IMR-90 (cell line): Measurements from ENCODE around the gene GPR153. TPM values are rescaled to one million over a fixed set of nuclear protein-coding genes. Genes with fewer than 3 reads are reported as not detected.
A peak's percentile ranks its signal among the peaks of the same experiment; 100 is the strongest.

ENCODE experiments used
- ATAC-seq: fragments of 200-7000 bp; cut with Tn5 transposase; 2 replicates; pipeline ENCODE4 v1.9.1; 2020; ENCODE audit warnings: low read depth, mild to moderate bottlenecking, moderate library complexity
- BruUV-seq: library from RNA; stranded (reverse); fragments of 400-500 nt; replicated peaks from 2 replicates; lab custom pipeline; 2021; lab: Mats Ljungman, UMichigan
- CTCF ChIA-PET: fragments of 300-600 bp; formaldehyde crosslinking; extraction: SDS; loops from one replicate; lab custom pipeline; 2021; ENCODE audit warnings: antibody characterized with exemption; lab: Yijun Ruan, JAX
- POLR2A ChIA-PET: fragments of 300-600 bp; sonication (Branson Sonifier 250); formaldehyde crosslinking; loops from one replicate; lab custom pipeline; 2022; ENCODE audit warnings: antibody characterized with exemption; ENCODE audit not compliant: unreplicated experiment; lab: Charles Lee
- DNase-seq: peaks from one replicate; pipeline ENCODE4 v3.0.0; 2013
- H2AFZ ChIP-seq: replicated peaks from 2 replicates; pipeline ENCODE3; 2013; ENCODE audit warnings: low read length, mild to moderate bottlenecking; ENCODE audit not compliant: poor library complexity
- H2AK5ac ChIP-seq: 2 replicates; pipeline ENCODE4 v1.6.1; 2013; ENCODE audit warnings: low read depth, low read length, inconsistent platforms
- H2AK9ac ChIP-seq: replicated peaks from 2 replicates; pipeline ENCODE3; 2013; ENCODE audit warnings: mild to moderate bottlenecking, low read depth, low read length, moderate library complexity; ENCODE audit not compliant: poor library complexity
- H2BK120ac ChIP-seq: 2 replicates; pipeline ENCODE4 v1.6.1; 2013; ENCODE audit warnings: low read depth, low read length, inconsistent platforms
- H2BK15ac ChIP-seq: 3 replicates; pipeline ENCODE4 v1.6.1; 2013; ENCODE audit warnings: low read depth, low read length, inconsistent platforms
- H2BK20ac ChIP-seq: 2 replicates; pipeline ENCODE4 v1.6.1; 2013; ENCODE audit warnings: low read depth, mild to moderate bottlenecking, inconsistent platforms, low read length, moderate library complexity
- H2BK5ac ChIP-seq: 2 replicates; pipeline ENCODE4 v1.6.1; 2013; ENCODE audit warnings: mild to moderate bottlenecking, low read depth, low read length, inconsistent platforms; ENCODE audit not compliant: poor library complexity, severe bottlenecking
- H3K14ac ChIP-seq: replicated peaks from 2 replicates; pipeline ENCODE4 v1.6.1; 2013; ENCODE audit warnings: low read depth, low read length, inconsistent platforms
- H3K18ac ChIP-seq: 2 replicates; pipeline ENCODE4 v1.6.1; 2013; ENCODE audit warnings: low read depth, low read length, control low read depth
- H3K23ac ChIP-seq: 2 replicates; pipeline ENCODE4 v1.6.1; 2013; ENCODE audit warnings: low read depth, low read length, inconsistent platforms
- H3K27ac ChIP-seq: 2 replicates; pipeline ENCODE4 v1.5.1; 2013; ENCODE audit warnings: mild to moderate bottlenecking, control low read depth, low read length; ENCODE audit not compliant: insufficient read depth
- H3K27me3 ChIP-seq: 2 replicates; pipeline ENCODE4 v1.6.1; 2013; ENCODE audit warnings: low read length; ENCODE audit not compliant: control insufficient read depth, insufficient read depth
- H3K36me3 ChIP-seq: 2 replicates; pipeline ENCODE4 v1.6.1; 2013; ENCODE audit warnings: low read length, mixed read lengths; ENCODE audit not compliant: control insufficient read depth, insufficient read depth
- H3K4ac ChIP-seq: 2 replicates; pipeline ENCODE4 v1.6.1; 2013; ENCODE audit warnings: low read depth, low read length, inconsistent platforms
- H3K4me1 ChIP-seq: 2 replicates; pipeline ENCODE4 v1.6.1; 2013; ENCODE audit warnings: low read length, mixed read lengths; ENCODE audit not compliant: control insufficient read depth, insufficient read depth
- H3K4me2 ChIP-seq: 2 replicates; pipeline ENCODE4 v1.6.1; 2013; ENCODE audit warnings: low read depth, mild to moderate bottlenecking, control low read depth, low read length, moderate library complexity
- H3K4me3 ChIP-seq: 2 replicates; pipeline ENCODE4 v1.5.1; 2013; ENCODE audit warnings: low read depth, mild to moderate bottlenecking, control low read depth, low read length, moderate library complexity; ENCODE audit not compliant: insufficient read depth
- H3K56ac ChIP-seq: 2 replicates; pipeline ENCODE4 v1.6.1; 2013; ENCODE audit warnings: low read length, inconsistent platforms; ENCODE audit not compliant: insufficient read depth; ENCODE audit errors: extremely low read depth
- H3K79me1 ChIP-seq, 2 experiments: 2 replicates each; pipeline ENCODE4 v1.6.1; 2013; ENCODE audit warnings: low read length in 2 of 2, inconsistent platforms in 1 of 2, low read depth in 1 of 2
- H3K9ac ChIP-seq: 2 replicates; pipeline ENCODE4 v1.6.1; 2013; ENCODE audit warnings: low read depth, low read length, control low read depth
- H3K9me1 ChIP-seq: 2 replicates; pipeline ENCODE4 v1.6.1; 2013; ENCODE audit warnings: low read length, inconsistent platforms; ENCODE audit not compliant: insufficient read depth
- H3K9me3 ChIP-seq: 2 replicates; pipeline ENCODE4 v1.6.1; 2013; ENCODE audit warnings: low read length; ENCODE audit not compliant: control insufficient read depth, insufficient read depth
- H4K20me1 ChIP-seq: 2 replicates; pipeline ENCODE4 v1.6.1; 2013; ENCODE audit warnings: low read length, inconsistent platforms; ENCODE audit not compliant: insufficient read depth
- H4K5ac ChIP-seq: 2 replicates; pipeline ENCODE4 v1.6.1; 2013; ENCODE audit warnings: mild to moderate bottlenecking, low read depth, low read length, control low read depth
- H4K8ac ChIP-seq, 2 experiments: 2 replicates each; pipeline ENCODE4 v1.6.1; 2013; ENCODE audit warnings: low read depth in 2 of 2, low read length in 2 of 2, control low read depth in 1 of 2, inconsistent platforms in 1 of 2
- H4K91ac ChIP-seq: 2 replicates; pipeline ENCODE4 v1.6.1; 2013; ENCODE audit warnings: low read depth, low read length, inconsistent platforms; ENCODE audit not compliant: insufficient read depth
- BHLHE40 ChIP-seq: fragments of 150-350 bp; IDR thresholded peaks from 2 replicates; pipeline ENCODE4 v1.6.1; 2016; ENCODE audit warnings: mild to moderate bottlenecking, low read depth, low read length
- CEBPB ChIP-seq: IDR thresholded peaks from 2 replicates; pipeline ENCODE4 v1.6.1; 2012; ENCODE audit warnings: low read depth, low read length, improper control_type of control experiment
- ELK1 ChIP-seq: fragments of 150-350 bp; IDR thresholded peaks from 2 replicates; pipeline ENCODE4 v1.6.1; 2016; ENCODE audit warnings: low read depth, mild to moderate bottlenecking, low read length, moderate library complexity, borderline replicate concordance
- MAZ ChIP-seq: IDR thresholded peaks from 2 replicates; pipeline ENCODE4 v1.6.1; 2012; ENCODE audit warnings: low read depth, mild to moderate bottlenecking, low read length, improper control_type of control experiment, moderate library complexity, borderline replicate concordance
- MXI1 ChIP-seq: IDR thresholded peaks from 2 replicates; pipeline ENCODE4 v1.6.1; 2012; ENCODE audit warnings: low read depth, mild to moderate bottlenecking, low read length, moderate library complexity, borderline replicate concordance
- NFE2L2 ChIP-seq: fragments of 150-350 bp; IDR thresholded peaks from 2 replicates; pipeline ENCODE4 v1.6.1; 2016; ENCODE audit warnings: low read depth, mild to moderate bottlenecking, low read length
- RAD21 ChIP-seq: IDR thresholded peaks from 2 replicates; pipeline ENCODE4 v1.6.1; 2012; ENCODE audit warnings: low read length, improper control_type of control experiment
- RCOR1 ChIP-seq: IDR thresholded peaks from 2 replicates; pipeline ENCODE4 v1.6.1; 2012; ENCODE audit warnings: mild to moderate bottlenecking, low read length, improper control_type of control experiment; ENCODE audit not compliant: insufficient replicate concordance
- RFX5 ChIP-seq: IDR thresholded peaks from 2 replicates; pipeline ENCODE4 v1.8.0; 2012; ENCODE audit warnings: low read depth, mild to moderate bottlenecking, low read length, moderate library complexity
- WGBS, 2 experiments: methylation state at CpG; one replicate each; pipeline versions ENCODE4 v1.1.5 to v1.1.7; 2013; ENCODE audit warnings: missing lambda C conversion rate in 2 of 2; ENCODE audit not compliant: insufficient read length in 1 of 2; ENCODE audit errors: extremely low coverage in 2 of 2; 5-methylcytosine and 5-hydroxymethylcytosine counted together
- dilution Hi-C: fragments of 300-500 bp; cut with HindIII; formaldehyde crosslinking; loops from one replicate; pipeline ENCODE4 v1.14.3; 2018; ENCODE audit warnings: low sequenced_read_pairs; ENCODE audit not compliant: unreplicated experiment
- in situ Hi-C: fragments of 300-500 bp; cut with MboI; formaldehyde crosslinking; loops from 3 replicates; pipeline ENCODE4 v1.14.3; 2019; ENCODE audit warnings: low sequenced_read_pairs, inconsistent platforms, mixed read lengths
- intact Hi-C: fragments of 100-400 bp; cut with micrococcal nuclease; formaldehyde crosslinking; loops from 2 replicates; pipeline ENCODE4 v1.10.0; 2022
- polyA plus RNA-seq, 3 experiments: library from polyadenylated mRNA; depleted of rRNA; stranded (reverse); fragments of >200 nt; gene quantifications; 2 replicates each; pipeline ENCODE4 v1.2.3, GENCODE V29; 2012; ENCODE audit warnings: low replicate concordance in 1 of 3
- total RNA-seq: library from RNA; depleted of rRNA; stranded (reverse); fragments of >200 nt; gene quantifications from 2 replicates; pipeline ENCODE4 v1.2.3, GENCODE V29; 2012
- TF ChIP-seq, protein P1 (sequence below): conservative IDR thresholded peaks from 2 replicates; pipeline ENCODE4 v1.5.1; 2012; ENCODE audit warnings: mild to moderate bottlenecking, low read depth, low read length, improper control_type of control experiment

GPR153 gene
- total and polyA plus RNA-seq, 2 of the 4 experiments (the other 2 are of a cell fraction): 1.8 to 5.2 TPM

DNA sequence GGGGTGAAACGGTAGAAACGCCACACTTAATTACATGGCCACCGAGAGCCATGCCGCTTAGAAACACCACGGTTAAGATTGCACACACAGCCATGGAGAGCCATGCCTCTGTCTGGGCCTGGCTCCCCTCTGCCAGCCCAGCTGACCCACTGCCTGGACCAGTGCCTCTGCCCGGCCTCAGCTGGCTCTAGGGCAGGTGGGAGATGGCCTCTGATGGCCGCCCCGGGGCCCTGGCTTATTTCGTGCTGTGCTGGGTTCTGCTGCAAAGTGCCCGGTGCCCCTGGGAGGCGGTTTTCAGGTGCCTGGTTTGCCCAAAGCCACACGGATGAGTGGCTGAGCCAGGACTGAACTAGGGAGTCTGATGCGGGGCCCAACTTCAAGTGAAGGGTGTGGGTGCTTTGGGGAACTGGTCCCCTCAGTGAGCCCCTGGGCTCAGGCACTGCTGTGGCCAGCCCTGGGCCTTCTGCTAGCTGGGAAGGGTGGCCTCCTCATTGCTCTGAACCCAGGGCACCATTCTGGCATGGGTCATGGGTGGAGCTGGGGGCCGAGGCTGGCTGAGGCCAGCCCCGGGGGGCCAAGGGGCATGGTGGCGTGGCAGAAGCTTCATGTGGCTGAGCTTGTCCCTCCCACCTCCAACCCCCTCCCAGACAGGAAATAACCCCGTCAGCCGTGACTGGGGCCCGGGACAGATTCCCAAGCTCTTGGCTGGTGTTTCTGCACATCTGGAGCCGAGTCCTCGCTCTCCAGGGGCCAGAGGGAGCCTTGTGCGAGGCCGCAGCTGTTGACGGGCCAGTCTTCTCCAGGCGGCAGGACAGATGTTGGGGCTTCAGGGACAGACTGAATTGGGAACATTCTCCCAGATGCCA, 1.9 kb upstream of the GPR153 start (continued):
- TF ChIP-seq, protein P1, sequence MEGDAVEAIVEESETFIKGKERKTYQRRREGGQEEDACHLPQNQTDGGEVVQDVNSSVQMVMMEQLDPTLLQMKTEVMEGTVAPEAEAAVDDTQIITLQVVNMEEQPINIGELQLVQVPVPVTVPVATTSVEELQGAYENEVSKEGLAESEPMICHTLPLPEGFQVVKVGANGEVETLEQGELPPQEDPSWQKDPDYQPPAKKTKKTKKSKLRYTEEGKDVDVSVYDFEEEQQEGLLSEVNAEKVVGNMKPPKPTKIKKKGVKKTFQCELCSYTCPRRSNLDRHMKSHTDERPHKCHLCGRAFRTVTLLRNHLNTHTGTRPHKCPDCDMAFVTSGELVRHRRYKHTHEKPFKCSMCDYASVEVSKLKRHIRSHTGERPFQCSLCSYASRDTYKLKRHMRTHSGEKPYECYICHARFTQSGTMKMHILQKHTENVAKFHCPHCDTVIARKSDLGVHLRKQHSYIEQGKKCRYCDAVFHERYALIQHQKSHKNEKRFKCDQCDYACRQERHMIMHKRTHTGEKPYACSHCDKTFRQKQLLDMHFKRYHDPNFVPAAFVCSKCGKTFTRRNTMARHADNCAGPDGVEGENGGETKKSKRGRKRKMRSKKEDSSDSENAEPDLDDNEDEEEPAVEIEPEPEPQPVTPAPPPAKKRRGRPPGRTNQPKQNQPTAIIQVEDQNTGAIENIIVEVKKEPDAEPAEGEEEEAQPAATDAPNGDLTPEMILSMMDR: no peak

GRCh38 chr1:6261615-6261995, 707 bp upstream of the GPR153 start:
- Histone ChIP-seq H2BK5ac (no peak overlapping the region), H3K36me3 (no peaks in the 10 kb centered on the region), H3K23ac (no peak overlapping the region), H2AK9ac (peak overlapping the region; percentile 13), H3K4me3 (no peak overlapping the region; the same call in 1 of the 2 replicates), H4K8ac (no peak overlapping the region), H3K27me3 (no peaks in the 10 kb centered on the region), H4K20me1 (peaks cover 4% of the 10 kb centered on the region), H3K14ac (no peak overlapping the region), H4K5ac (no peak overlapping the region), H3K4ac (no peak overlapping the region), H3K4me2 (no peak overlapping the region; the same call in 1 of the 2 replicates), H3K4me1 (peaks cover 2% of the 10 kb centered on the region; the same call in 1 of the 2 replicates), H3K79me1 (no peaks in the 10 kb centered on the region), H2BK15ac (no peak overlapping the region), H3K56ac (no peak overlapping the region), H2AK5ac (no peak overlapping the region), H3K9me3 (no peaks in the 10 kb centered on the region), H3K18ac (no peak overlapping the region), H3K9ac (no peak overlapping the region), H2BK20ac (no peak overlapping the region), H3K9me1 (no peaks in the 10 kb centered on the region), H3K27ac (no peak overlapping the region), H2AFZ (peak overlapping the region; percentile 94), H4K91ac (no peak overlapping the region), H2BK120ac (no peak overlapping the region)
- POLR2A ChIA-PET: no interaction called here
- DNase-seq (no peak), ATAC-seq (no peak)
- CTCF ChIA-PET: no interaction called here
- TF ChIP-seq BHLHE40 (no peak), RFX5 (no peak), RAD21 (no peak), MXI1 (no peak), NFE2L2 (no peak), ELK1 (no peak), CEBPB (no peak), RCOR1 (no peak), MAZ (no peak)
- intact Hi-C loops: no loop called here
- 45% methylated on average over 4 of the region's 15 CpGs; no CpG with 5 or more reads in 1 of the 2 experiments for WGBS, 2 experiments
- BruUV-seq: no TSS peak
- in situ Hi-C loops: no loop called here
- dilution Hi-C loops: no loop called here
